GM23248 (cell line): ENCODE measurements around the gene RAPGEF4. TPM values are rescaled to one million over a fixed set of nuclear protein-coding genes. Genes with fewer than 3 reads are reported as not detected.

Experiments used
- DNase-seq: peaks from one replicate; pipeline ENCODE4 v3.0.0-alpha.2; 2015
- H2AFZ ChIP-seq: fragments of 200-600 bp; sonication (generic); 2 replicates; pipeline ENCODE4 v1.6.1; 2016; ENCODE audit warnings: antibody characterized with exemption
- H3F3A ChIP-seq: fragments of 200-600 bp; sonication (generic); 2 replicates; pipeline ENCODE4 v1.6.1; 2016; ENCODE audit warnings: mild to moderate bottlenecking, antibody characterized with exemption, mixed run types; ENCODE audit not compliant: insufficient read depth
- H3K27ac ChIP-seq: fragments of 200-600 bp; sonication (generic); 2 replicates; pipeline ENCODE4 v1.5.1; 2016; ENCODE audit warnings: mild to moderate bottlenecking
- H3K27me3 ChIP-seq: fragments of 200-600 bp; sonication (generic); replicated peaks from 2 replicates; pipeline ENCODE4 v1.6.1; 2016; ENCODE audit warnings: mild to moderate bottlenecking; ENCODE audit not compliant: insufficient read depth
- H3K36me3 ChIP-seq: fragments of 200-600 bp; sonication (generic); 2 replicates; pipeline ENCODE4 v1.6.1; 2016; ENCODE audit warnings: low read depth, mild to moderate bottlenecking
- H3K4me1 ChIP-seq: fragments of 200-600 bp; sonication (generic); 2 replicates; pipeline ENCODE4 v1.6.1; 2016; ENCODE audit warnings: mild to moderate bottlenecking; ENCODE audit not compliant: insufficient read depth
- H3K4me2 ChIP-seq: fragments of 200-600 bp; sonication (generic); one replicate; pipeline ENCODE4 v1.6.1; 2016; ENCODE audit warnings: mild to moderate bottlenecking; ENCODE audit not compliant: unreplicated experiment
- H3K4me3 ChIP-seq: fragments of 200-600 bp; sonication (generic); 2 replicates; pipeline ENCODE4 v1.5.1; 2016; ENCODE audit warnings: mild to moderate bottlenecking
- H3K79me2 ChIP-seq: fragments of 200-600 bp; sonication (generic); 2 replicates; pipeline ENCODE4 v1.6.1; 2016; ENCODE audit warnings: mild to moderate bottlenecking; ENCODE audit not compliant: insufficient read depth
- H3K9ac ChIP-seq: fragments of 200-600 bp; sonication (generic); 2 replicates; pipeline ENCODE4 v1.6.1; 2016; ENCODE audit warnings: mild to moderate bottlenecking
- H3K9me2 ChIP-seq: fragments of 200-600 bp; sonication (generic); 2 replicates; pipeline ENCODE4 v1.6.1; 2016; ENCODE audit warnings: mixed run types, mild to moderate bottlenecking, moderate library complexity; ENCODE audit not compliant: insufficient read depth
- H3K9me3 ChIP-seq: fragments of 200-600 bp; sonication (generic); one replicate; pipeline ENCODE4 v1.6.1; 2017; ENCODE audit warnings: low read depth
- H4K20me1 ChIP-seq: fragments of 200-600 bp; sonication (generic); 2 replicates; pipeline ENCODE4 v1.6.0; 2016; ENCODE audit not compliant: insufficient read depth
- EZH2 ChIP-seq: fragments of 200-600 bp; sonication (generic); IDR thresholded peaks from 2 replicates; pipeline ENCODE4 v1.6.1; 2018; ENCODE audit warnings: antibody characterized with exemption, mild to moderate bottlenecking; ENCODE audit not compliant: insufficient read depth, poor library complexity, severe bottlenecking
- EZH2phosphoT487 ChIP-seq: fragments of 200-600 bp; sonication (generic); IDR thresholded peaks from 2 replicates; pipeline ENCODE4 v1.6.1; 2018; ENCODE audit warnings: antibody characterized with exemption, moderate library complexity, mild to moderate bottlenecking, low read depth; ENCODE audit not compliant: insufficient read depth
- WGBS, 2 experiments: methylation state at CpG; one replicate each; pipeline ENCODE4 v1.1.6; 2015 to 2017; ENCODE audit warnings: low lambda C conversion rate in 2 of 2, low coverage in 1 of 2; ENCODE audit errors: missing lambda C conversion rate in 2 of 2; 5-methylcytosine and 5-hydroxymethylcytosine counted together
- in situ Hi-C: fragments of 300-500 bp; cut with MboI; formaldehyde crosslinking; loops from 2 replicates; pipeline ENCODE4 v1.15.0; 2020
- polyA plus RNA-seq: library from polyadenylated mRNA; unstranded; fragments of >200 nt; fragmentation: Nextera tagmentation; extraction: Ambion mirVana; gene quantifications from 2 replicates; pipeline ENCODE4 v1.2.1, GENCODE V29; 2016
- total RNA-seq: library from RNA; depleted of rRNA; stranded (reverse); fragments of >200 nt; shearing (Covaris generic); gene quantifications from 2 replicates; pipeline ENCODE4 v1.2.3, GENCODE V29; 2014

Gene RAPGEF4
- total and polyA plus RNA-seq, 2 experiments from 2014 or later: 2.2 TPM; not detected in 1

GRCh38 chr2:172842511-172843265 is 107.0 kb downstream of the RAPGEF4 start:
- Histone ChIP-seq H3F3A (no peaks in the 10 kb centered on the region), H3K9me3 (no peaks in the 10 kb centered on the region), H3K79me2 (no peaks in the 10 kb centered on the region), H3K4me3 (no peak overlapping the region), H3K27me3 (no peaks in the 10 kb centered on the region), H3K4me1 (no peaks in the 10 kb centered on the region), H3K4me2 (no peak overlapping the region), H3K9ac (no peak overlapping the region), H2AFZ (no peak overlapping the region), H3K9me2 (no peaks in the 10 kb centered on the region), H3K27ac (no peak overlapping the region), H3K36me3 (no peaks in the 10 kb centered on the region), H4K20me1 (no peaks in the 10 kb centered on the region)
- in situ Hi-C loops: no loop called here
- TF ChIP-seq EZH2 (no peak), EZH2phosphoT487 (no peak)
- no peak for DNase-seq
- 76 to 80% methylated on average over 5 of the region's 5 CpGs for WGBS, 2 experiments

- TF ChIP-seq EZH2phosphoT487 (no peak), EZH2 (no peak)
- no peaks in the 10 kb centered on the region for H3K4me1 ChIP-seq
- no peak overlapping the region for H3K27ac ChIP-seq
- H3K9ac ChIP-seq: no peak overlapping the region
- no peaks in the 10 kb centered on the region for H3K79me2 ChIP-seq
- no peak for DNase-seq
- H3K36me3 ChIP-seq: no peaks in the 10 kb centered on the region
- no peak overlapping the region for H3K4me2 ChIP-seq
- H3K4me3 ChIP-seq: no peak overlapping the region
- no peaks in the 10 kb centered on the region for H3F3A ChIP-seq
- WGBS, 2 experiments: 94 to 100% methylated on average over 1 of the region's 1 CpG
- H2AFZ ChIP-seq: no peak overlapping the region
- H3K9me2 ChIP-seq: no peaks in the 10 kb centered on the region
- in situ Hi-C loops: no loop called here
- H4K20me1 ChIP-seq: no peaks in the 10 kb centered on the region
- H3K9me3 ChIP-seq: no peaks in the 10 kb centered on the region
- no peaks in the 10 kb centered on the region for H3K27me3 ChIP-seq
Measured at GRCh38 chr2:172843266-172843582, 107.6 kb downstream of the RAPGEF4 start.

- Histone ChIP-seq H2AFZ (no peak overlapping the region), H4K20me1 (no peaks in the 10 kb centered on the region), H3K9me3 (no peaks in the 10 kb centered on the region), H3K36me3 (no peaks in the 10 kb centered on the region), H3K4me3 (no peak overlapping the region), H3K27ac (no peak overlapping the region), H3K4me2 (no peak overlapping the region), H3K9me2 (no peaks in the 10 kb centered on the region), H3K9ac (no peak overlapping the region), H3K27me3 (no peaks in the 10 kb centered on the region), H3K79me2 (no peaks in the 10 kb centered on the region), H3F3A (no peaks in the 10 kb centered on the region), H3K4me1 (no peaks in the 10 kb centered on the region)
- WGBS, 2 experiments: 71 to 82% methylated on average over 6 of the region's 6 CpGs
- TF ChIP-seq EZH2 (no peak), EZH2phosphoT487 (no peak)
- in situ Hi-C loops: no loop called here
- no peak for DNase-seq
Measured at GRCh38 chr2:172843902-172844715, 108.5 kb downstream of the RAPGEF4 start.

GRCh38 chr2:172845028-172845630 is 109.5 kb downstream of the RAPGEF4 start:
- 67 to 75% methylated on average over 2 of the region's 2 CpGs for WGBS, 2 experiments
- Histone ChIP-seq H3K27me3 (no peaks in the 10 kb centered on the region), H3K9me2 (no peaks in the 10 kb centered on the region), H2AFZ (no peak overlapping the region), H3K9ac (no peak overlapping the region), H3K27ac (no peak overlapping the region), H3F3A (no peaks in the 10 kb centered on the region), H3K9me3 (no peaks in the 10 kb centered on the region), H3K4me1 (no peaks in the 10 kb centered on the region), H3K79me2 (no peaks in the 10 kb centered on the region), H3K4me3 (no peak overlapping the region), H3K4me2 (no peak overlapping the region), H4K20me1 (no peaks in the 10 kb centered on the region), H3K36me3 (no peaks in the 10 kb centered on the region)
- TF ChIP-seq EZH2 (no peak), EZH2phosphoT487 (no peak)
- in situ Hi-C loops: no loop called here
- no peak for DNase-seq
